OCI-LY7 (cell line): ENCODE data around the gene SUV39H1.

Source experiments
- EZH2phosphoT487 ChIP-seq: fragments of 200-600 bp; sonication (generic); IDR thresholded peaks from 2 replicates; pipeline ENCODE4 v1.6.1; 2018; ENCODE audit warnings: low read depth, borderline replicate concordance, mild to moderate bottlenecking, mixed run types, antibody characterized with exemption, low read length, moderate library complexity, mixed read lengths
- TF ChIP-seq, protein P1 (sequence below): fragments of 200-600 bp; sonication (generic); conservative IDR thresholded peaks from 2 replicates; pipeline ENCODE4 v1.5.1; 2014; ENCODE audit warnings: mild to moderate bottlenecking, antibody characterized with exemption, low read length, moderate library complexity, mixed read lengths

DNA sequence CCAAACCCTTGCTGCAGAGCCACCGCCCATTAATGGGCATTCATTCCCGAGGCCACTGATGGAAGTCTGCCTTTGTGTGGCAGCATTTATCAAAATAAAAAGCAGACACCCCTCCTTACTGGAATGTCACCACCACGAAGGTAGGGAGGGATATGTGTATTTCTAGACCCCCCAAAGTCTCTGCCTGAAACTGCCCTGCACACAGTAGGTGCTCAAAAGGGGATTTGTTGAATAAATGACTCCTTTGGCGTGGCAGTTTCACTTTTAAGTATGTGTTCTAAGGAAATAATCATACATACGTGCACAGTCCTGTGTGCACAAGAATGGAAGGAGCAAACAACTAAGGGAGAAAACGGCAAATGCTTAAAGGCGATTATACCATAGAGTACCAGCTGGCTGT lies 41.4 kb downstream of the SUV39H1 start:
- TF ChIP-seq, protein P1, sequence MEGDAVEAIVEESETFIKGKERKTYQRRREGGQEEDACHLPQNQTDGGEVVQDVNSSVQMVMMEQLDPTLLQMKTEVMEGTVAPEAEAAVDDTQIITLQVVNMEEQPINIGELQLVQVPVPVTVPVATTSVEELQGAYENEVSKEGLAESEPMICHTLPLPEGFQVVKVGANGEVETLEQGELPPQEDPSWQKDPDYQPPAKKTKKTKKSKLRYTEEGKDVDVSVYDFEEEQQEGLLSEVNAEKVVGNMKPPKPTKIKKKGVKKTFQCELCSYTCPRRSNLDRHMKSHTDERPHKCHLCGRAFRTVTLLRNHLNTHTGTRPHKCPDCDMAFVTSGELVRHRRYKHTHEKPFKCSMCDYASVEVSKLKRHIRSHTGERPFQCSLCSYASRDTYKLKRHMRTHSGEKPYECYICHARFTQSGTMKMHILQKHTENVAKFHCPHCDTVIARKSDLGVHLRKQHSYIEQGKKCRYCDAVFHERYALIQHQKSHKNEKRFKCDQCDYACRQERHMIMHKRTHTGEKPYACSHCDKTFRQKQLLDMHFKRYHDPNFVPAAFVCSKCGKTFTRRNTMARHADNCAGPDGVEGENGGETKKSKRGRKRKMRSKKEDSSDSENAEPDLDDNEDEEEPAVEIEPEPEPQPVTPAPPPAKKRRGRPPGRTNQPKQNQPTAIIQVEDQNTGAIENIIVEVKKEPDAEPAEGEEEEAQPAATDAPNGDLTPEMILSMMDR, result no peak
- TF ChIP-seq EZH2phosphoT487, result no peak
